Measurements from ENCODE around the gene PSORS1C1.

DNA sequence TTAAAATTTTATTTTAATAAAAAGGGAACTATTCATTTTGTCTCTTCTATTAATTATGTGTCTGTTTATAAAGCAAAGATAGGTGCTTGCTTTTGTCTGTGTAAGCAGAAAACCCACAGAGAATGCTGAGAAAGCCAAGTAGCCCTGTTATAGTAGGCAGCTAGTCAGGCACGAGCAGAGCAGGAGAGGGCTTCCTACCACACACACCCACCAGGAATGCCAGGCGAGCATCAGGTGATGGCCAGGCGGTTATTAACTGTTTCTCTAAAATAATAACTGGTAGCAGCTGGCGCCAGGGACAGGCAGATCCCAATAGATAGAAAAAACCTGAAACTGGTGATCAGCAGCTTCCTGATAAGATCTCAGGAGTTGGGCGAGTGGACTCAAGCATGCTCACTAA lies 17.9 kb upstream of the PSORS1C1 start:
- TF ChIP-seq CTCF (conservative IDR thresholded peaks at IDR 0.05 in 1 of 2, IDR thresholded peaks at IDR 0.05 in 1 of 2; ENCODE audit: low read depth in 1 of 2, low read length in 2 of 2) (no peak), EZH2 (IDR thresholded peaks at IDR 0.05; ENCODE audit: low read length, missing control alignments) (no peak)
